Subcutaneous adipose tissue (tissue), 4 donors: Measurements from ENCODE around the gene EPS8L3. TPM values are rescaled to one million over a fixed set of nuclear protein-coding genes. Genes with fewer than 3 reads are reported as not detected.
"Not testable (repeated sequence)": the region's sequence is repeated elsewhere in the genome, so short reads cannot be mapped to it uniquely, and the experiment has no call there.

Experiments
- total RNA-seq, 4 donors: library from RNA; depleted of rRNA; stranded (reverse); fragments of >200 nt; gene quantifications; one replicate each; pipeline ENCODE4 v1.1.0, GENCODE V29; 2016
- TF ChIP-seq, protein P1 (sequence below): fragments of 450-650 bp; IDR thresholded peaks from one replicate; pipeline ENCODE4 v1.5.1; 2016; ENCODE audit warnings: low read depth, mild to moderate bottlenecking, control low read depth, antibody characterized with exemption, moderate library complexity

Gene EPS8L3
- total RNA-seq, 4 donors from 2014 or later = not detected

DNA sequence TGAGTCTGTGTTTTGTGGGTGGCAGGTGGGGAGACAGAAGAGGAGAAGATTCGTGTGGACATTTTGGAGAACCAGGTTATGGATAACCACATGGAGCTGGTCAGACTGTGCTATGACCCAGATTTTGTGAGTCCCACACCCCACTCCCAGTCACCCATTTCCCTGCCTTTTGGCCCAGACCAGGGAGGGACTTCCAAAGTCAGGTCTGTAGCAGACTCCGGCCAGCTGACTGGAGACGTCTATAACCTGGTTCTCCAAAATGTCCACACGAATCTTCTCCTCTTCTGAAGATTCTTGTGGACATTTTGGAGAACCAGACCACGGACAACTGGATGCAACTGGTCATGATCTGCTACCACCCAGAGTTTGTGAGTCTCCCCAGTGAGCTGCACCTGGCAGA is 50.1 kb downstream of the EPS8L3 start:
- TF ChIP-seq, protein P1, sequence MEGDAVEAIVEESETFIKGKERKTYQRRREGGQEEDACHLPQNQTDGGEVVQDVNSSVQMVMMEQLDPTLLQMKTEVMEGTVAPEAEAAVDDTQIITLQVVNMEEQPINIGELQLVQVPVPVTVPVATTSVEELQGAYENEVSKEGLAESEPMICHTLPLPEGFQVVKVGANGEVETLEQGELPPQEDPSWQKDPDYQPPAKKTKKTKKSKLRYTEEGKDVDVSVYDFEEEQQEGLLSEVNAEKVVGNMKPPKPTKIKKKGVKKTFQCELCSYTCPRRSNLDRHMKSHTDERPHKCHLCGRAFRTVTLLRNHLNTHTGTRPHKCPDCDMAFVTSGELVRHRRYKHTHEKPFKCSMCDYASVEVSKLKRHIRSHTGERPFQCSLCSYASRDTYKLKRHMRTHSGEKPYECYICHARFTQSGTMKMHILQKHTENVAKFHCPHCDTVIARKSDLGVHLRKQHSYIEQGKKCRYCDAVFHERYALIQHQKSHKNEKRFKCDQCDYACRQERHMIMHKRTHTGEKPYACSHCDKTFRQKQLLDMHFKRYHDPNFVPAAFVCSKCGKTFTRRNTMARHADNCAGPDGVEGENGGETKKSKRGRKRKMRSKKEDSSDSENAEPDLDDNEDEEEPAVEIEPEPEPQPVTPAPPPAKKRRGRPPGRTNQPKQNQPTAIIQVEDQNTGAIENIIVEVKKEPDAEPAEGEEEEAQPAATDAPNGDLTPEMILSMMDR = no peak

DNA sequence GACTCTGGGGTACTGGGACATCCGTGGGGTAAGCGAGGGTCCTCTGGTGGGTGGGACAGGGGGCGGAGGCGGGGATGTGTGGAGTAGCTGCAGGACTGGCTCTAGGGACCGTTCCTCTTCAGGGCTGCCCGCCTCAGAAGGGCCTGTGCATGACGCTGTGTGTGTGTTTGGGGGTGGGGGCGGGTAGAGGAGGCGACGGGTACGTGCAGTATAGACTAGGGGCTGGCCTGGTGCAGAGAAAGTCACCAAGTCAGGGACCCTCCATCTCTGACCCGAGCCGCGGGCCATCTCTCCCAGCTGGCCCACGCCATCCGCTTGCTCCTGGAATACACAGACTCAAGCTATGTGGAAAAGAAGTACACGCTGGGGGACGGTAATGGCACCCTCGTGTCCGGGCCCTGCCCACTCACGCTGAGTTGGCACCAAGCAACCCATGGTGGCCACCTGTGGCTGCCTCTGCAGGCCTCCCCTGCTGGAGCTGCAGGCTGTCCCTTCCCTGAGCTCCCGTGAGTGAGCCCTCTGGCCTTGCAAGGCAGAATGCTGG is 51.3 kb downstream of the EPS8L3 start:
- TF ChIP-seq, protein P1 = no peak

DNA sequence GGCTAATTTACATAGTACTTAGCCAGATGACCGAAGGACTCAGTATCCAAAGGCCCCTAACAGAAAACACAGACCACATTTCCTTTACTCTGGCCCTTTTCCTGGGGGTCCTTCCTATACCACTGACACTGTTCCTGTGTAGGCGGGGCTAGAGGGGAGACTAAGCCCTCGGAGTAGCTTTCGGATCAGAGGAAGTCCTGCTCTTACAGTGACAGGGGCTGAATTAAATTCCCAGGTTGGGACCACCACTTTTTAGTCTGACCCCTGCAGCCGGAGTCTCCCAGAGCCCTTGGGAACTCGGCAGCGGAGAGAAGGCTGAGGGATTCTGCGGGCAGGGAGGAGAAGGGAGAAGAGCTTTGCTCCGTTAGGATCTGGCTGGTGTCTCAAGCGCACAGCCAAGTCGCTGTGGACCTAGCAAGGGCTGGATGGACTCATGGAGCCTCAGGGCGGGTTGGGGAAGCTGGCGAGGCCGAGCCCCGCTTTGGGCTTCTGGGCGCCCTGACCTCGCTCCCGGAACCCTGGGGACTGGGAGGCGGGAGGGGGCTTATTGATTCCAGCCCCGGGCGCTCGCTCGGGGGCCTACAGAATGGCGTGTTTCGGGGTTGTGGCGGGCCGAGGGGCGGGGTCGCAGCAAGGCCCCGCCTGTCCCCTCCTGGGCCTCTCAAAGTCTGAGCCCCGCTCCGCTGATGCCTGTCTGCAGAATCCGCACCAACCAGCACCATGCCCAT is 52.0 kb downstream of the EPS8L3 start, which contains the start of gene GSTM5:
TSS of gene GSTM5 (plus strand) at position 659 of the 728 bp plus-strand sequence. CDS start at position 721, 62 bp downstream.
- TF ChIP-seq, protein P1 = not testable (repeated sequence)

DNA sequence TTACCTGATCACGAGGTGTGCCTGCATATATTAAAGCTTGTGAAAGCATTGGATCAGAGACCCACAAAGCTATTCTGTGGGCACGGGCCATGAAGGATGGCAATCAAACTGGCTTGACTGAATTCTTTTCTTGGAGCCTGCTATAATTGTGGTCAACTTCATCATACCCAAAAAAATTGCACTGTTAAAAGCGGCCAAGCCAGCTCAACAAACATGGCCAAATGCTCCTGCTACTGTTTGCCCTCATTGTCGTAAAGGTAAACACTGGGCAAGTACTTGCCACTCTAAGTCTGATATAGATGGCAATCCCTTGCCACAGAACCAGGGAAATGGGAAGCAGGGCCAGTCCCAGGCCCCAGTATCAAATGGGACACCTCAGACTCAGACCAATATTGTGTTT is 58.3 kb downstream of the EPS8L3 start:
- TF ChIP-seq, protein P1 = no peak

DNA sequence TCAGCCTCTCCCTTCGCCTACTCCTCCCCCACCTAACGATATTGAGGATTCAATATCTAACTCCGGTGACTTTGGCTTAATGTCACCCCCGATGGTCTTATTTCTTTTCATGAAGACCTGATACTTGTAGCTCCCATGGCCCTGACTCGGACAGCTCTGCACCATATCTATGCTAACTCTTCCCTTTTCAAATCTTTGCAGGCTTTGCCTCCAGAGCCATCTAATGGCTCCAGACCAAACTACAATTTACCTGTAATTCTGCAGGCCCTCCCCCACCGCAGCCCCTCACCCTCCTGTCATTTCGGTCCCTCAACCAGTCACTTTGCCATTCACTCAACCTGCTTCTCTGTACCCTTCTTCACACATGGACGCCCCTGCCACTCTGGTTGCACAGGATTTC is 59.5 kb downstream of the EPS8L3 start:
- TF ChIP-seq, protein P1 = no peak

Other genes starting within 250 kb of the EPS8L3 start
- not detected for gene GPR61, start 224.1 kb downstream of the EPS8L3 start, total RNA-seq
- 1 to 10 TPM; 5.7 to 9.1 (median 7.9) TPM for gene GNAI3, start 215.3 kb downstream of the EPS8L3 start, total RNA-seq
- not detected for gene GNAT2, start 144.3 kb downstream of the EPS8L3 start, total RNA-seq
- gene AMPD2, start 144.1 kb downstream of the EPS8L3 start, total RNA-seq = 10 to 100 TPM; 20.2 to 27.9 (median 25.3) TPM
- 10 to 100 TPM; 16.7 to 35.0 (median 20.9) TPM for gene GSTM4, start 107.8 kb downstream of the EPS8L3 start, total RNA-seq
- 10 to 100 TPM; 38.0 to 87.8 (median 58.4) TPM for gene GSTM2, start 95.9 kb downstream of the EPS8L3 start, total RNA-seq
- gene GSTM1, start 76.1 kb downstream of the EPS8L3 start, total RNA-seq = 10 to 100 TPM in 1 of 4 donors, not detected in 3; 42.7 TPM
- gene GSTM5, start 51.7 kb downstream of the EPS8L3 start, total RNA-seq = 1 to 10 TPM; 2.8 to 5.7 (median 3.5) TPM
- gene GSTM3, start 22.9 kb downstream of the EPS8L3 start, total RNA-seq = 10 to 100 TPM; 38.2 to 62.8 (median 45.7) TPM
- 100 to 1,000 TPM in 3 of 4 donors, 10 to 100 TPM in 1; 70.3 to 116 (median 106) TPM for gene CSF1, start 146.9 kb upstream of the EPS8L3 start, total RNA-seq
- gene AHCYL1, start 220.8 kb upstream of the EPS8L3 start, total RNA-seq = 100 to 1,000 TPM in 1 of 4 donors, 10 to 100 TPM in 3; 77.0 to 112 (median 87.2) TPM